Neural cell (in vitro differentiated cells): ENCODE measurements around the gene GEMIN5. TPM values are rescaled to one million over a fixed set of nuclear protein-coding genes. Genes with fewer than 3 reads are reported as not detected.

Source experiments
- H2AFZ ChIP-seq: fragments of 200-600, 300-800 bp; sonication (generic), shearing (Covaris generic); 2 replicates; pipeline ENCODE4 v1.6.0; 2014; ENCODE audit warnings: low read depth, mild to moderate bottlenecking, antibody characterized with exemption, low read length, moderate library complexity
- H3F3A ChIP-seq: fragments of 200-600 bp; shearing (Covaris generic); 2 replicates; pipeline ENCODE4 v1.6.1; 2016; ENCODE audit warnings: mild to moderate bottlenecking, moderate library complexity, mixed read lengths, antibody characterized with exemption, low read length; ENCODE audit not compliant: insufficient read depth, poor library complexity, severe bottlenecking
- H3K27ac ChIP-seq: fragments of 200-600, 300-800 bp; sonication (generic), shearing (Covaris generic); 2 replicates; pipeline ENCODE4 v1.5.1; 2014; ENCODE audit warnings: mild to moderate bottlenecking, low read length, moderate library complexity
- H3K27me3 ChIP-seq: fragments of 300-800, 200-600 bp; sonication (generic), shearing (Covaris generic); 2 replicates; pipeline ENCODE4 v1.6.0; 2014; ENCODE audit warnings: mild to moderate bottlenecking, low read depth, low read length, moderate library complexity; ENCODE audit not compliant: insufficient read depth
- H3K36me3 ChIP-seq: fragments of 300-800, 200-600 bp; sonication (generic), shearing (Covaris generic); 2 replicates; pipeline ENCODE4 v1.5.1; 2014; ENCODE audit warnings: mild to moderate bottlenecking, antibody characterized with exemption, low read length, moderate library complexity; ENCODE audit not compliant: insufficient read depth
- H3K4me2 ChIP-seq: fragments of 300-800, 200-600 bp; sonication (generic), shearing (Covaris generic); 2 replicates; pipeline ENCODE4 v1.6.0; 2014; ENCODE audit warnings: mild to moderate bottlenecking, low read length
- H3K4me3 ChIP-seq: fragments of 300-800, 200-600 bp; sonication (generic), shearing (Covaris generic); 2 replicates; pipeline ENCODE4 v1.5.1; 2014; ENCODE audit warnings: mild to moderate bottlenecking, low read length, moderate library complexity
- H3K79me2 ChIP-seq: fragments of 200-600 bp; shearing (Covaris generic); replicated peaks from 2 replicates; pipeline ENCODE4 v1.6.0; 2014; ENCODE audit warnings: mild to moderate bottlenecking, low read length, moderate library complexity; ENCODE audit not compliant: insufficient read depth
- H3K9ac ChIP-seq: fragments of 300-800, 200-600 bp; sonication (generic), shearing (Covaris generic); 2 replicates; pipeline ENCODE4 v1.6.1; 2016; ENCODE audit warnings: mild to moderate bottlenecking, low read length, mixed read lengths
- H3K9me2 ChIP-seq: fragments of 200-600 bp; shearing (Covaris generic); 2 replicates; pipeline ENCODE4 v1.6.1; 2016; ENCODE audit warnings: mild to moderate bottlenecking, low read length, mixed read lengths; ENCODE audit not compliant: insufficient read depth
- H3K9me3 ChIP-seq: fragments of 200-600, 300-800 bp; sonication (generic), shearing (Covaris generic); 2 replicates; pipeline ENCODE4 v1.6.1; 2016; ENCODE audit warnings: mild to moderate bottlenecking, mixed run types, low read length, moderate library complexity, mixed read lengths
- H4K20me1 ChIP-seq: fragments of 200-600 bp; shearing (Covaris generic); 2 replicates; pipeline ENCODE4 v1.6.1; 2016; ENCODE audit warnings: mild to moderate bottlenecking, mixed run types; ENCODE audit not compliant: insufficient read depth
- EP300 ChIP-seq: fragments of 450-650 bp; conservative IDR thresholded peaks from 2 replicates; pipeline ENCODE4 v1.6.1; 2014; ENCODE audit warnings: antibody characterized with exemption, mild to moderate bottlenecking, moderate library complexity; ENCODE audit not compliant: poor library complexity, severe bottlenecking
- EZH2 ChIP-seq: fragments of 200-600, 300-800 bp; shearing (Covaris generic), sonication (generic); IDR thresholded peaks from 2 replicates; pipeline ENCODE4 v1.6.1; 2014; ENCODE audit warnings: antibody characterized with exemption, low read length, borderline replicate concordance, mild to moderate bottlenecking; ENCODE audit not compliant: insufficient read depth, poor library complexity, severe bottlenecking
- MXI1 ChIP-seq: fragments of 450-650 bp; conservative IDR thresholded peaks from 2 replicates; pipeline ENCODE4 v1.6.1; 2014; ENCODE audit warnings: antibody characterized with exemption, mild to moderate bottlenecking; ENCODE audit not compliant: poor library complexity, severe bottlenecking
- POLR2AphosphoS5 ChIP-seq: IDR thresholded peaks from 2 replicates; pipeline ENCODE4 v1.6.1; 2012
- RAD21 ChIP-seq: fragments of 450-650 bp; conservative IDR thresholded peaks from 2 replicates; pipeline ENCODE4 v1.6.1; 2014; ENCODE audit warnings: antibody characterized with exemption, mild to moderate bottlenecking, moderate library complexity
- SMC3 ChIP-seq: fragments of 450-650 bp; conservative IDR thresholded peaks from 2 replicates; pipeline ENCODE4 v1.6.1; 2014; ENCODE audit warnings: antibody characterized with exemption, mild to moderate bottlenecking, moderate library complexity; ENCODE audit not compliant: poor library complexity
- TAF1 ChIP-seq: IDR thresholded peaks from 2 replicates; pipeline ENCODE4 v1.6.1; 2012; ENCODE audit warnings: low read depth
- polyA plus RNA-seq: library from polyadenylated mRNA; depleted of rRNA; stranded (reverse); fragments of >200 nt; gene quantifications from 2 replicates; pipeline ENCODE4 v1.2.3, GENCODE V29; 2014
- TF ChIP-seq, protein P1 (sequence below): fragments of 450-650 bp; IDR thresholded peaks from 2 replicates; pipeline ENCODE4 v1.5.1; 2014; ENCODE audit warnings: antibody characterized with exemption, mild to moderate bottlenecking, moderate library complexity; ENCODE audit not compliant: poor library complexity, severe bottlenecking
- TF ChIP-seq, protein P2 (sequence below): IDR thresholded peaks from 2 replicates; pipeline ENCODE4 v1.6.1; 2012; ENCODE audit warnings: borderline replicate concordance

The GEMIN5 gene
- polyA plus RNA-seq, 1 donor from 2014 or later = 13.0 TPM

- H3K27ac ChIP-seq = no peak overlapping the region
- H3K4me3 ChIP-seq = no peak overlapping the region
- H3K36me3 ChIP-seq = peaks cover 6% of the 10 kb centered on the region
- H3K9me2 ChIP-seq = no peaks in the 10 kb centered on the region
- no peak overlapping the region for H3K9ac ChIP-seq
- H3K27me3 ChIP-seq = no peaks in the 10 kb centered on the region
- no peak overlapping the region for H3K4me2 ChIP-seq
- no peaks in the 10 kb centered on the region for H3F3A ChIP-seq
- TF ChIP-seq TAF1 = no peak
- TF ChIP-seq, protein P1, sequence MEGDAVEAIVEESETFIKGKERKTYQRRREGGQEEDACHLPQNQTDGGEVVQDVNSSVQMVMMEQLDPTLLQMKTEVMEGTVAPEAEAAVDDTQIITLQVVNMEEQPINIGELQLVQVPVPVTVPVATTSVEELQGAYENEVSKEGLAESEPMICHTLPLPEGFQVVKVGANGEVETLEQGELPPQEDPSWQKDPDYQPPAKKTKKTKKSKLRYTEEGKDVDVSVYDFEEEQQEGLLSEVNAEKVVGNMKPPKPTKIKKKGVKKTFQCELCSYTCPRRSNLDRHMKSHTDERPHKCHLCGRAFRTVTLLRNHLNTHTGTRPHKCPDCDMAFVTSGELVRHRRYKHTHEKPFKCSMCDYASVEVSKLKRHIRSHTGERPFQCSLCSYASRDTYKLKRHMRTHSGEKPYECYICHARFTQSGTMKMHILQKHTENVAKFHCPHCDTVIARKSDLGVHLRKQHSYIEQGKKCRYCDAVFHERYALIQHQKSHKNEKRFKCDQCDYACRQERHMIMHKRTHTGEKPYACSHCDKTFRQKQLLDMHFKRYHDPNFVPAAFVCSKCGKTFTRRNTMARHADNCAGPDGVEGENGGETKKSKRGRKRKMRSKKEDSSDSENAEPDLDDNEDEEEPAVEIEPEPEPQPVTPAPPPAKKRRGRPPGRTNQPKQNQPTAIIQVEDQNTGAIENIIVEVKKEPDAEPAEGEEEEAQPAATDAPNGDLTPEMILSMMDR = no peak
- no peak for TF ChIP-seq EZH2
- no peak for TF ChIP-seq RAD21
- TF ChIP-seq SMC3 = no peak
- TF ChIP-seq EP300 = no peak
- TF ChIP-seq, protein P2, sequence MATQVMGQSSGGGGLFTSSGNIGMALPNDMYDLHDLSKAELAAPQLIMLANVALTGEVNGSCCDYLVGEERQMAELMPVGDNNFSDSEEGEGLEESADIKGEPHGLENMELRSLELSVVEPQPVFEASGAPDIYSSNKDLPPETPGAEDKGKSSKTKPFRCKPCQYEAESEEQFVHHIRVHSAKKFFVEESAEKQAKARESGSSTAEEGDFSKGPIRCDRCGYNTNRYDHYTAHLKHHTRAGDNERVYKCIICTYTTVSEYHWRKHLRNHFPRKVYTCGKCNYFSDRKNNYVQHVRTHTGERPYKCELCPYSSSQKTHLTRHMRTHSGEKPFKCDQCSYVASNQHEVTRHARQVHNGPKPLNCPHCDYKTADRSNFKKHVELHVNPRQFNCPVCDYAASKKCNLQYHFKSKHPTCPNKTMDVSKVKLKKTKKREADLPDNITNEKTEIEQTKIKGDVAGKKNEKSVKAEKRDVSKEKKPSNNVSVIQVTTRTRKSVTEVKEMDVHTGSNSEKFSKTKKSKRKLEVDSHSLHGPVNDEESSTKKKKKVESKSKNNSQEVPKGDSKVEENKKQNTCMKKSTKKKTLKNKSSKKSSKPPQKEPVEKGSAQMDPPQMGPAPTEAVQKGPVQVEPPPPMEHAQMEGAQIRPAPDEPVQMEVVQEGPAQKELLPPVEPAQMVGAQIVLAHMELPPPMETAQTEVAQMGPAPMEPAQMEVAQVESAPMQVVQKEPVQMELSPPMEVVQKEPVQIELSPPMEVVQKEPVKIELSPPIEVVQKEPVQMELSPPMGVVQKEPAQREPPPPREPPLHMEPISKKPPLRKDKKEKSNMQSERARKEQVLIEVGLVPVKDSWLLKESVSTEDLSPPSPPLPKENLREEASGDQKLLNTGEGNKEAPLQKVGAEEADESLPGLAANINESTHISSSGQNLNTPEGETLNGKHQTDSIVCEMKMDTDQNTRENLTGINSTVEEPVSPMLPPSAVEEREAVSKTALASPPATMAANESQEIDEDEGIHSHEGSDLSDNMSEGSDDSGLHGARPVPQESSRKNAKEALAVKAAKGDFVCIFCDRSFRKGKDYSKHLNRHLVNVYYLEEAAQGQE = no peak
- no peak for TF ChIP-seq POLR2AphosphoS5
- TF ChIP-seq MXI1 = no peak
- no peaks in the 10 kb centered on the region for H4K20me1 ChIP-seq
- no peak overlapping the region for H2AFZ ChIP-seq
- H3K9me3 ChIP-seq = no peaks in the 10 kb centered on the region
- peaks cover 11% of the 10 kb centered on the region for H3K79me2 ChIP-seq
These were observed 69.3 kb downstream of the GEMIN5 start for GRCh38 chr5:154868702-154869101.

DNA sequence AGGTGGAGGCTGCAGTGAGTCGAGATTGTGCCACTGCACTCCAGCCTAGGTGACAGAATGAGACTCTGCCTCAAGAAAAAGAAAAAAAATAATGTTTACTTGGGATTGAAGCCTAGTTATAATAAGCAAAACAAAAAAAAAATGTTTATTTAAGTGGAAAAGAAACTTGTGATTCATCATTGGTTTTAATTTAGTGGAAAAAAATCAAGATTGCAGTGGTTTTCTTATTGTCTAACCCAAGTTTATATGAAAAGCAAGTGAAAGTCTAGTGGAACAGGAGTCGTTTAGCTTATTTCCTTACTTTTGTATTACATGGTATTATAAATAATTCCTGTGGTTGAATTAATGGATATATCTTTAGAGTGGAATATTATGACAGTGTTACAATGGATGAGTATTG is 71.2 kb downstream of the GEMIN5 start:
- Histone ChIP-seq H3F3A (no peaks in the 10 kb centered on the region), H4K20me1 (no peaks in the 10 kb centered on the region), H3K36me3 (peaks cover 6% of the 10 kb centered on the region), H3K9ac (no peak overlapping the region), H3K4me2 (no peak overlapping the region), H3K27me3 (no peaks in the 10 kb centered on the region), H3K9me2 (no peaks in the 10 kb centered on the region), H3K4me3 (no peak overlapping the region), H3K79me2 (peaks cover 29% of the 10 kb centered on the region), H3K9me3 (no peaks in the 10 kb centered on the region), H2AFZ (no peak overlapping the region), H3K27ac (no peak overlapping the region)
- TF ChIP-seq EZH2 (no peak), EP300 (no peak), RAD21 (no peak), POLR2AphosphoS5 (no peak), MXI1 (no peak)
- TF ChIP-seq, protein P1 = no peak
